ENCODE results near the gene EVC.

DNA sequence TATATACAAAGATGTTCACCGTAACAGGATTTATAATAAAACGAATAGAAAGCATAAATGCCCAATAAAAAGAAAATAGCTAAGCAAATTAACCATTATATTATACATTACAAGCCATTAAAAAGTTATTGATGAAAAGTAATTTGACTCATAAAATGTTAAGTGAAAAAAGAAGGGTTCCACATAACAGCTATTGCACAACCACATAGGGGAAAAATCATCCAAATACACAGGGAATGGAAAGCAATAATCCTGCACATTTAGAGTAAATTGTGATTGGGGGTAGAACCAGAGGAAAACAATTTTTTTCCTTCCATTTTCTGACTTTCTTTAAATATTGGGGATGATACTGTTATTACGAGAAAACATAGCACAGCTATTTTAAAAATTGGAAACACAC is 143.9 kb downstream of the EVC start:
- TF ChIP-seq, protein P1, sequence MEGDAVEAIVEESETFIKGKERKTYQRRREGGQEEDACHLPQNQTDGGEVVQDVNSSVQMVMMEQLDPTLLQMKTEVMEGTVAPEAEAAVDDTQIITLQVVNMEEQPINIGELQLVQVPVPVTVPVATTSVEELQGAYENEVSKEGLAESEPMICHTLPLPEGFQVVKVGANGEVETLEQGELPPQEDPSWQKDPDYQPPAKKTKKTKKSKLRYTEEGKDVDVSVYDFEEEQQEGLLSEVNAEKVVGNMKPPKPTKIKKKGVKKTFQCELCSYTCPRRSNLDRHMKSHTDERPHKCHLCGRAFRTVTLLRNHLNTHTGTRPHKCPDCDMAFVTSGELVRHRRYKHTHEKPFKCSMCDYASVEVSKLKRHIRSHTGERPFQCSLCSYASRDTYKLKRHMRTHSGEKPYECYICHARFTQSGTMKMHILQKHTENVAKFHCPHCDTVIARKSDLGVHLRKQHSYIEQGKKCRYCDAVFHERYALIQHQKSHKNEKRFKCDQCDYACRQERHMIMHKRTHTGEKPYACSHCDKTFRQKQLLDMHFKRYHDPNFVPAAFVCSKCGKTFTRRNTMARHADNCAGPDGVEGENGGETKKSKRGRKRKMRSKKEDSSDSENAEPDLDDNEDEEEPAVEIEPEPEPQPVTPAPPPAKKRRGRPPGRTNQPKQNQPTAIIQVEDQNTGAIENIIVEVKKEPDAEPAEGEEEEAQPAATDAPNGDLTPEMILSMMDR (IDR thresholded peaks at IDR 0.05) = no peak
- no peak for TF ChIP-seq POLR2A (IDR thresholded peaks at IDR 0.05)
- TF ChIP-seq EP300 (IDR thresholded peaks at IDR 0.05) = no peak

All from suprapubic skin (tissue), 3 donors.